Muscle of leg (tissue), 11 donors: Measurements from ENCODE around the gene ZC3H12A. TPM values are rescaled to one million over a fixed set of nuclear protein-coding genes. Genes with fewer than 3 reads are reported as not detected.

Source experiments
- DNase-seq: peaks from one replicate; pipeline ENCODE4 v3.0.0; 2013
- H3K27ac ChIP-seq: one replicate; pipeline ENCODE4 v1.5.1; 2013; ENCODE audit warnings: mild to moderate bottlenecking, low read length, control low read depth
- H3K27me3 ChIP-seq: one replicate; pipeline ENCODE4 v1.6.1; 2013; ENCODE audit warnings: low read length; ENCODE audit not compliant: control insufficient read depth, insufficient read depth
- H3K36me3 ChIP-seq: one replicate; pipeline ENCODE4 v1.6.1; 2013; ENCODE audit warnings: low read length; ENCODE audit not compliant: control insufficient read depth, insufficient read depth
- H3K4me1 ChIP-seq: one replicate; pipeline ENCODE4 v1.6.1; 2013; ENCODE audit warnings: low read length; ENCODE audit not compliant: control insufficient read depth, insufficient read depth
- H3K4me3 ChIP-seq: one replicate; pipeline ENCODE4 v1.5.1; 2013; ENCODE audit warnings: low read length, control low read depth
- H3K9me3 ChIP-seq: replicated peaks from 2 replicates; pipeline ENCODE4 v1.6.1; 2013; ENCODE audit warnings: low read depth, low read length; ENCODE audit not compliant: control insufficient read depth
- WGBS: methylation state at CpG from one replicate; pipeline ENCODE4 v1.1.5; 2013; ENCODE audit warnings: missing lambda C conversion rate; ENCODE audit not compliant: insufficient coverage; 5-methylcytosine and 5-hydroxymethylcytosine counted together
- polyA plus RNA-seq, 8 donors: library from polyadenylated mRNA; unstranded; fragments of 120-200 nt; gene quantifications; one replicate each; pipeline versions ENCODE4 v1.2.1 to v1.2.3, GENCODE V29; 2013; ENCODE audit warnings: inconsistent platforms in 1 of 8, low replicate concordance in 1 of 8; ENCODE audit not compliant: insufficient read length in 8 of 8, insufficient read depth in 1 of 8
- total RNA-seq: library from RNA; stranded (reverse); fragments of 120-200 nt; gene quantifications from one replicate; pipeline ENCODE4 v1.2.4, GENCODE V29; 2013

ZC3H12A gene
- total and polyA plus RNA-seq, 9 donors = 0.59 to 2.1 (median 1.1) TPM

- Histone ChIP-seq H3K9me3 (no peaks in the 10 kb centered on the region), H3K4me3 (no peak overlapping the region), H3K36me3 (no peaks in the 10 kb centered on the region), H3K27ac (no peak overlapping the region), H3K4me1 (peaks cover 2% of the 10 kb centered on the region), H3K27me3 (peaks cover 10% of the 10 kb centered on the region)
- 54% methylated on average over 4 of the region's 6 CpGs for WGBS
- no peak for DNase-seq
Measured at GRCh38 chr1:37452416-37452815, 22.0 kb upstream of the ZC3H12A start.

GRCh38 chr1:37453647-37454046 lies 20.7 kb upstream of the ZC3H12A start:
- DNase-seq = no peak
- Histone ChIP-seq H3K27ac (no peak overlapping the region), H3K4me3 (no peak overlapping the region), H3K9me3 (no peaks in the 10 kb centered on the region), H3K27me3 (peaks cover 8% of the 10 kb centered on the region), H3K36me3 (no peaks in the 10 kb centered on the region), H3K4me1 (peaks cover 2% of the 10 kb centered on the region)
- WGBS = 65% methylated on average over 5 of the region's 7 CpGs

DNA sequence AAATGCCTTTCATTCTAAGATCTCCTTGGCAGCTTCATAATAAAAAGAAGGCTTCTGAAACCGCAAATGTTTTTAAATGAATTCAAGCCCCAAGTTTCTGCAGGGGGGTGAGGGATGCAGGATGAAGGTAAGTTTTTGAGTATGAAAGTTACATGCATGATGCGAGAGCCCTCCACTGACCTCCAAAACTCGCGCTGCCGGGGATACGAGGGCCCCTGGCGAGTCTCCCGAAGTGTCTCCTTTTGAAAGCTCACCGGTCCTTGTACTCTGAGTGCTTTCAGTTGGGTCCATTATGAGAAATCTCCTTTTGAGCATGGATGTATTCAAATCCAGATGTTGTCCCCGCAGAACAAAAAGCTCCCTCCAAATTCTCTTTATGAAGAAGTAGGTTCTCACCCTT lies 18.9 kb upstream of the ZC3H12A start:
- Histone ChIP-seq H3K27me3 (no peaks in the 10 kb centered on the region), H3K4me1 (peaks cover 2% of the 10 kb centered on the region), H3K9me3 (no peaks in the 10 kb centered on the region), H3K27ac (no peak overlapping the region), H3K4me3 (no peak overlapping the region), H3K36me3 (no peaks in the 10 kb centered on the region)
- DNase-seq = no peak
- WGBS = 69% methylated on average over 5 of the region's 10 CpGs

DNA sequence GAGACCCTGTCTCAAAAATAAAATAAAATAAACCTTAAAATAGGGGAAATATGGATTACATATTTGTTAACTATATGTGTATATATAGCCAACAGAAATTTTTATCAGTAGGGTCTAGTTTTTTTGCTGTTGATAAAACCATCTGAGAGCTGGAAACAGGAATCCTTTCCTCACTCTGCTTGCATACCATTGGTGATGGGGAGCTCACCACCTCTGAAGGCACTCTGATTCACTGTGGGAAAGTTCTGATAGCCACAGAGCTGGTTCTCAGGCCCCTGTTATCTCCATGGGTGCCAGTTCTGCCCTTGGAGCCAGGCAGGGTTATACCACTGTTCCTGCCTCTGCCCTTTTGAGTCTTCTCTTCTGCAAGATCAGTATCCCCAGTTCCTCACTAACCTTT lies 17.8 kb upstream of the ZC3H12A start:
- peaks cover 2% of the 10 kb centered on the region for H3K4me1 ChIP-seq
- no peaks in the 10 kb centered on the region for H3K36me3 ChIP-seq
- DNase-seq = no peak
- no peaks in the 10 kb centered on the region for H3K9me3 ChIP-seq
- H3K27me3 ChIP-seq = no peaks in the 10 kb centered on the region
- H3K4me3 ChIP-seq = no peak overlapping the region
- no peak overlapping the region for H3K27ac ChIP-seq

- Histone ChIP-seq H3K4me1 (peaks cover 2% of the 10 kb centered on the region), H3K27ac (no peak overlapping the region), H3K9me3 (no peaks in the 10 kb centered on the region), H3K36me3 (no peaks in the 10 kb centered on the region), H3K4me3 (no peak overlapping the region), H3K27me3 (no peaks in the 10 kb centered on the region)
- no CpG with 5 or more reads among the region's 3 CpGs for WGBS
- no peak for DNase-seq
Measured at GRCh38 chr1:37458551-37458950, 15.8 kb upstream of the ZC3H12A start.

- H3K4me1 ChIP-seq = no peaks in the 10 kb centered on the region
- 86% methylated on average over 3 of the region's 9 CpGs for WGBS
- H3K9me3 ChIP-seq = no peaks in the 10 kb centered on the region
- H3K27me3 ChIP-seq = no peaks in the 10 kb centered on the region
- H3K36me3 ChIP-seq = no peaks in the 10 kb centered on the region
- H3K27ac ChIP-seq = no peak overlapping the region
- H3K4me3 ChIP-seq = no peak overlapping the region
- no peak for DNase-seq
Measured at GRCh38 chr1:37461698-37462436, 12.5 kb upstream of the ZC3H12A start.

- H3K4me3 ChIP-seq = no peak overlapping the region
- no peaks in the 10 kb centered on the region for H3K9me3 ChIP-seq
- WGBS = 90% methylated on average over 2 of the region's 2 CpGs
- H3K27ac ChIP-seq = no peak overlapping the region
- no peak for DNase-seq
- H3K27me3 ChIP-seq = no peaks in the 10 kb centered on the region
- H3K4me1 ChIP-seq = no peaks in the 10 kb centered on the region
- no peaks in the 10 kb centered on the region for H3K36me3 ChIP-seq
Measured at GRCh38 chr1:37464443-37464842, 9.9 kb upstream of the ZC3H12A start.

GRCh38 chr1:37465593-37466517 lies 8.5 kb upstream of the ZC3H12A start:
- no peaks in the 10 kb centered on the region for H3K27me3 ChIP-seq
- 83% methylated on average over 3 of the region's 6 CpGs for WGBS
- DNase-seq = no peak
- no peak overlapping the region for H3K27ac ChIP-seq
- H3K4me1 ChIP-seq = no peaks in the 10 kb centered on the region
- H3K9me3 ChIP-seq = no peaks in the 10 kb centered on the region
- H3K4me3 ChIP-seq = no peak overlapping the region
- H3K36me3 ChIP-seq = no peaks in the 10 kb centered on the region

DNA sequence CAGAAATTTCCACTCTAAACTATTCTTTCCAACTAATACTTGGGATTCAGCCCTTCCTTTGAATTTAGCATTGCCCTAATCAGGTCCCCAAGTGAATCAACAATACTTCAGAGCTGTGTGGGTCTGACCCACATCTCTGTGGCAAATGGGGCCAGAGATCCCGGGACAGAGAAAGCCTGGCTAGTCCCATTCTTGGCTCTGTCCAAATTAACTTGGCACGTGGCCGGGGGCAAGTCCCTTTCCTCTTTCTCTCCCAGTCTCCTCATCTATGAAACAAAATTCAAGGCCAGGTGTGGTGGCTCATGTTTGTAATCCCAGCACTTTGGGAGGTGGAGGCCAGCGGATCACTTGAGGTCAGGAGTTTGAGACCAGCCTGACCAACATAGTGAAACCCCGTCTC lies 6.3 kb upstream of the ZC3H12A start:
- Histone ChIP-seq H3K27ac (no peak overlapping the region), H3K36me3 (no peaks in the 10 kb centered on the region), H3K4me1 (peaks cover 15% of the 10 kb centered on the region), H3K27me3 (no peaks in the 10 kb centered on the region), H3K4me3 (no peak overlapping the region), H3K9me3 (no peaks in the 10 kb centered on the region)
- WGBS = 90% methylated on average over 2 of the region's 5 CpGs
- DNase-seq = no peak

DNA sequence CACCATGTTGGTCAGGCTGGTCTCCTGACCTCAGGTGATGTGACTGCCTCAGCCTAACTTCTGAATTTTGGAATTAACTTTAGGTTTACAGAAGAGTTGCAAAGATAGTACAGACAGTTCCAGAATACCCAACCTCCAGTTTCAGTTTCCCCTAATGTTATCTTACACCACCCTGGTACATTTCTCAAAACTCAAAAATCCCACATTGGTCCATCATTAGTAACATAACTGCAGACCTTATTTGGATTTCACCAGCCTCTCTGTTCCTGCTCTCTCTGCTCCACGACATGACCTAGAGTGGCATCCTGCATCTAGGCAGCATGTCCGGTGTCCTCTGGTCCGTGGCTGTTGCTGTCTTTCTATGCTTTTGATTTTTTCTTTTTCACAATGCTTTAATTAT lies 5.0 kb upstream of the ZC3H12A start:
- Histone ChIP-seq H3K27ac (no peak overlapping the region), H3K27me3 (no peaks in the 10 kb centered on the region)
- 90% methylated on average over 1 of the region's 3 CpGs for WGBS

More for the DNA sequence above, 5.0 kb upstream of the ZC3H12A start:
- H3K4me3 ChIP-seq = no peak overlapping the region
- peaks cover 24% of the 10 kb centered on the region for H3K4me1 ChIP-seq
- DNase-seq = no peak
- no peaks in the 10 kb centered on the region for H3K9me3 ChIP-seq
- no peaks in the 10 kb centered on the region for H3K36me3 ChIP-seq
